ENCODE data around the gene TTC36. TPM values are rescaled to one million over a fixed set of nuclear protein-coding genes. Genes with fewer than 3 reads are reported as not detected.

Gene TTC36
- total RNA-seq, 1 experiment from 2014 or later = not detected

GRCh38 chr11:118533769-118534729, 6.8 kb downstream of the TTC36 start:
- Histone ChIP-seq H3K27ac (ENCODE audit: low read length) (no peak overlapping the region), H3K9me3 (ENCODE audit: low read length) (no peaks in the 10 kb centered on the region), H3K9me2 (replicated peaks; ENCODE audit: insufficient read depth, low read length) (no peaks in the 10 kb centered on the region), H3K27me3 (ENCODE audit: low read length) (no peaks in the 10 kb centered on the region), H3K36me3 (ENCODE audit: insufficient read depth, low read length) (no peaks in the 10 kb centered on the region), H3K9ac (ENCODE audit: low read length) (no peak overlapping the region), H3K79me2 (ENCODE audit: low read length) (0 out of 2 replicates have a peak, but pooled peaks cover 2% of the 10 kb centered on the region), H3K4me3 (ENCODE audit: low read length) (no peak overlapping the region), H4K20me1 (ENCODE audit: insufficient read depth, low read depth, low read length) (no peaks in the 10 kb centered on the region), H3K4me1 (ENCODE audit: low read length) (peaks cover 25% of the 10 kb centered on the region), H3K4me2 (ENCODE audit: low read depth, low read length, poor library complexity, severe bottlenecking) (no peak overlapping the region), H2AFZ (ENCODE audit: low read length) (no peak overlapping the region)
- no peak for DNase-seq

- Histone ChIP-seq H3K4me1 (ENCODE audit: low read length) (peaks cover 14% of the 10 kb centered on the region), H3K27ac (ENCODE audit: low read length) (no peak overlapping the region), H3K9me3 (ENCODE audit: low read length) (no peaks in the 10 kb centered on the region), H3K79me2 (ENCODE audit: low read length) (0 out of 2 replicates have a peak, but pooled peaks cover under 1% of the 10 kb centered on the region), H3K36me3 (ENCODE audit: insufficient read depth, low read length) (no peaks in the 10 kb centered on the region), H4K20me1 (ENCODE audit: insufficient read depth, low read depth, low read length) (no peaks in the 10 kb centered on the region), H3K4me3 (ENCODE audit: low read length) (no peak overlapping the region), H3K9ac (ENCODE audit: low read length) (no peak overlapping the region), H3K27me3 (ENCODE audit: low read length) (no peaks in the 10 kb centered on the region), H3K4me2 (ENCODE audit: low read depth, low read length, poor library complexity, severe bottlenecking) (no peak overlapping the region), H2AFZ (ENCODE audit: low read length) (no peak overlapping the region), H3K9me2 (replicated peaks; ENCODE audit: insufficient read depth, low read length) (no peaks in the 10 kb centered on the region)
- DNase-seq = no peak
These were observed 8.0 kb downstream of the TTC36 start for GRCh38 chr11:118535261-118535660.

GRCh38 chr11:118536726-118537125, 9.5 kb downstream of the TTC36 start:
- no peaks in the 10 kb centered on the region for H3K9me2 ChIP-seq (replicated peaks; ENCODE audit: insufficient read depth, low read length)
- H3K4me3 ChIP-seq (ENCODE audit: low read length) = no peak overlapping the region
- H3K4me2 ChIP-seq (ENCODE audit: low read depth, low read length, poor library complexity, severe bottlenecking) = no peak overlapping the region
- H3K79me2 ChIP-seq (ENCODE audit: low read length) = no peaks in the 10 kb centered on the region
- DNase-seq = no peak
- H3K4me1 ChIP-seq (ENCODE audit: low read length) = peaks cover 6% of the 10 kb centered on the region
- H3K27me3 ChIP-seq (ENCODE audit: low read length) = no peaks in the 10 kb centered on the region
- no peak overlapping the region for H3K27ac ChIP-seq (ENCODE audit: low read length)
- H2AFZ ChIP-seq (ENCODE audit: low read length) = no peak overlapping the region
- H3K36me3 ChIP-seq (ENCODE audit: insufficient read depth, low read length) = no peaks in the 10 kb centered on the region
- no peaks in the 10 kb centered on the region for H4K20me1 ChIP-seq (ENCODE audit: insufficient read depth, low read depth, low read length)
- H3K9me3 ChIP-seq (ENCODE audit: low read length) = no peaks in the 10 kb centered on the region
- H3K9ac ChIP-seq (ENCODE audit: low read length) = no peak overlapping the region

GRCh38 chr11:118537409-118537980, 10.2 kb downstream of the TTC36 start:
- no peaks in the 10 kb centered on the region for H3K27me3 ChIP-seq (ENCODE audit: low read length)
- peaks cover 4% of the 10 kb centered on the region for H3K4me1 ChIP-seq (ENCODE audit: low read length)
- no peaks in the 10 kb centered on the region for H3K36me3 ChIP-seq (ENCODE audit: insufficient read depth, low read length)
- H3K9me2 ChIP-seq (replicated peaks; ENCODE audit: insufficient read depth, low read length) = no peaks in the 10 kb centered on the region
- H3K9me3 ChIP-seq (ENCODE audit: low read length) = no peaks in the 10 kb centered on the region
- H3K79me2 ChIP-seq (ENCODE audit: low read length) = no peaks in the 10 kb centered on the region
- no peak overlapping the region for H2AFZ ChIP-seq (ENCODE audit: low read length)
- no peaks in the 10 kb centered on the region for H4K20me1 ChIP-seq (ENCODE audit: insufficient read depth, low read depth, low read length)
- DNase-seq = no peak
- no peak overlapping the region for H3K9ac ChIP-seq (ENCODE audit: low read length)
- H3K27ac ChIP-seq (ENCODE audit: low read length) = no peak overlapping the region
- no peak overlapping the region for H3K4me3 ChIP-seq (ENCODE audit: low read length)
- H3K4me2 ChIP-seq (ENCODE audit: low read depth, low read length, poor library complexity, severe bottlenecking) = no peak overlapping the region

- Histone ChIP-seq H3K9me2 (replicated peaks; ENCODE audit: insufficient read depth, low read length) (no peaks in the 10 kb centered on the region), H3K4me1 (ENCODE audit: low read length) (no peaks in the 10 kb centered on the region), H3K9ac (ENCODE audit: low read length) (no peak overlapping the region), H2AFZ (ENCODE audit: low read length) (no peak overlapping the region), H3K4me3 (ENCODE audit: low read length) (no peak overlapping the region), H4K20me1 (ENCODE audit: insufficient read depth, low read depth, low read length) (no peaks in the 10 kb centered on the region), H3K9me3 (ENCODE audit: low read length) (no peaks in the 10 kb centered on the region), H3K27me3 (ENCODE audit: low read length) (no peaks in the 10 kb centered on the region), H3K36me3 (ENCODE audit: insufficient read depth, low read length) (no peaks in the 10 kb centered on the region), H3K27ac (ENCODE audit: low read length) (no peak overlapping the region), H3K79me2 (ENCODE audit: low read length) (no peaks in the 10 kb centered on the region), H3K4me2 (ENCODE audit: low read depth, low read length, poor library complexity, severe bottlenecking) (no peak overlapping the region)
- no peak for DNase-seq
These were observed 16.9 kb downstream of the TTC36 start for GRCh38 chr11:118544010-118544646.

GRCh38 chr11:118544647-118545010, 17.4 kb downstream of the TTC36 start:
- no peak for DNase-seq
- Histone ChIP-seq H3K79me2 (ENCODE audit: low read length) (no peaks in the 10 kb centered on the region), H3K9me2 (replicated peaks; ENCODE audit: insufficient read depth, low read length) (no peaks in the 10 kb centered on the region), H3K4me1 (ENCODE audit: low read length) (no peaks in the 10 kb centered on the region), H3K4me2 (ENCODE audit: low read depth, low read length, poor library complexity, severe bottlenecking) (no peak overlapping the region), H3K36me3 (ENCODE audit: insufficient read depth, low read length) (no peaks in the 10 kb centered on the region), H3K9me3 (ENCODE audit: low read length) (no peaks in the 10 kb centered on the region), H3K9ac (ENCODE audit: low read length) (no peak overlapping the region), H3K27me3 (ENCODE audit: low read length) (no peaks in the 10 kb centered on the region), H3K27ac (ENCODE audit: low read length) (no peak overlapping the region), H2AFZ (ENCODE audit: low read length) (no peak overlapping the region), H4K20me1 (ENCODE audit: insufficient read depth, low read depth, low read length) (no peaks in the 10 kb centered on the region), H3K4me3 (ENCODE audit: low read length) (no peak overlapping the region)

GRCh38 chr11:118545533-118545932, 18.3 kb downstream of the TTC36 start:
- DNase-seq = no peak
- no peaks in the 10 kb centered on the region for H3K4me1 ChIP-seq (ENCODE audit: low read length)
- no peak overlapping the region for H2AFZ ChIP-seq (ENCODE audit: low read length)
- no peaks in the 10 kb centered on the region for H3K36me3 ChIP-seq (ENCODE audit: insufficient read depth, low read length)
- no peak overlapping the region for H3K9ac ChIP-seq (ENCODE audit: low read length)
- no peaks in the 10 kb centered on the region for H3K9me2 ChIP-seq (replicated peaks; ENCODE audit: insufficient read depth, low read length)
- H4K20me1 ChIP-seq (ENCODE audit: insufficient read depth, low read depth, low read length) = no peaks in the 10 kb centered on the region
- H3K4me2 ChIP-seq (ENCODE audit: low read depth, low read length, poor library complexity, severe bottlenecking) = no peak overlapping the region
- H3K79me2 ChIP-seq (ENCODE audit: low read length) = no peaks in the 10 kb centered on the region
- H3K27me3 ChIP-seq (ENCODE audit: low read length) = no peaks in the 10 kb centered on the region
- H3K9me3 ChIP-seq (ENCODE audit: low read length) = no peaks in the 10 kb centered on the region
- H3K27ac ChIP-seq (ENCODE audit: low read length) = no peak overlapping the region
- H3K4me3 ChIP-seq (ENCODE audit: low read length) = no peak overlapping the region

GRCh38 chr11:118547132-118547531, 19.9 kb downstream of the TTC36 start:
- no peaks in the 10 kb centered on the region for H3K9me3 ChIP-seq (ENCODE audit: low read length)
- no peak overlapping the region for H3K4me2 ChIP-seq (ENCODE audit: low read depth, low read length, poor library complexity, severe bottlenecking)
- H3K36me3 ChIP-seq (ENCODE audit: insufficient read depth, low read length) = no peaks in the 10 kb centered on the region
- no peaks in the 10 kb centered on the region for H3K27me3 ChIP-seq (ENCODE audit: low read length)
- no peak for DNase-seq
- no peaks in the 10 kb centered on the region for H3K9me2 ChIP-seq (replicated peaks; ENCODE audit: insufficient read depth, low read length)
- no peaks in the 10 kb centered on the region for H3K4me1 ChIP-seq (ENCODE audit: low read length)
- H3K79me2 ChIP-seq (ENCODE audit: low read length) = no peaks in the 10 kb centered on the region
- no peak overlapping the region for H3K9ac ChIP-seq (ENCODE audit: low read length)
- H3K4me3 ChIP-seq (ENCODE audit: low read length) = no peak overlapping the region
- no peaks in the 10 kb centered on the region for H4K20me1 ChIP-seq (ENCODE audit: insufficient read depth, low read depth, low read length)
- no peak overlapping the region for H3K27ac ChIP-seq (ENCODE audit: low read length)
- H2AFZ ChIP-seq (ENCODE audit: low read length) = no peak overlapping the region
